GM19240 (cell line): ENCODE results near the gene GPR137C.
"Not testable (repeated sequence)": the region's sequence is repeated elsewhere in the genome, so short reads cannot be mapped to it uniquely, and the experiment has no call there.

Experiments used
- DNase-seq: peaks from one replicate; pipeline ENCODE4 v3.0.0; 2011; ENCODE audit warnings: low spot score; ENCODE audit not compliant: insufficient read length

Gene GPR137C

DNA sequence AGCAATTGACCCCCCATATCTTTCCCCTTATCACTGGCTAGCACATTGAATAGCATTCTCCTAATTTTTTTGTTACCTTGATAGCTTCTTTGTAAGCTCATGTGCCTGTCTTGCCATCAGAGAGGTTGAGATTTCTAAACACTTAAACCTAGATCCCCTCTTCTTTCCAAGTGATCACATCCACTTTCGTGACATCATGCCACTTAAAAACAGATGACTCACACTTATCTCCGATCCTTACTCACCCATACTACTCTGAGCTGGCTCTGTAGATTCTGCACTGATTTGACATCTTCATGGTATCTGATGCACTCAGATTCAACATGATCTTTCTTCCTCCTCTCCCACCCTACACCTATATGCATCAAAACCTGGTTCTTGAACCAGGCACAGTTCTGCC lies 10.5 kb downstream of the GPR137C start:
- DNase-seq: no peak

DNA sequence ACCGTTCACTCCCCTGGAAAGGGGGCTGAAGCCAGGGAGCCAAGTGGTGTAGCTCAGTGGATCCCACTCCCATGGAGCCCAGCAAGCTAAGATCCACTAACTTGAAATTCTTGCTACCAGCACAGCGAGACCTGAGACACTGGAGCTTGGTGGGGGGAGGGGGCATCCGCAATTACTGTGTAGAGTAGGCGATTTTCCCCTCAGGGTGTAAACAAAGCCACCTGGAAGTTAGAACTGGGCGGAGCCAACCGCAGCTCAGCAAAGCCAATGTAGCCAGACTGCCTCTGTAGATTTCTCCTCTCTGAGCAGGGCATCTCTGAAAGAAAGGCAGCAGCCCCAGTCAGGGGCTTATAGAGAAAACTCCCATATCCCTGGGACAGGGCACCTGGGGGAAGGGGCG lies 15.8 kb downstream of the GPR137C start:
- DNase-seq: not testable (repeated sequence)

DNA sequence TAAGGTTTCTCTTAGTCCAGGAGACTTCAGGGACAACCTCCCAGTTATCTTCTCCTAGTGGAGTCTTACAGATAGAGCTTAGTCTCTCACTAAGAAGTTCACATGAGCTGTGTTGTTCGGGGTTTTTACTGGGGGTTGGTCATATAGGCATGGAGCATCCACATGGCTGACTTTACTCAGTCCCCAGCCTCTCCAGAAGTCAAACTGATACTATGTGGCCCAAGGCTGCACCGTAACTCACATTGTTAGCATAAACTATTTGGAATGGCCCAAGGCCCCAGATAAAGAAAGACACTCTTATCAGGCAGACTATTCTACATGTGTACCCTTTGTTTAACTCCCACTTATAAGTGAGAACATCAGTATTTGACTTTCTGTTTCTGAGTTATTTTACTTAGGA lies 23.2 kb downstream of the GPR137C start:
- DNase-seq: no peak

DNA sequence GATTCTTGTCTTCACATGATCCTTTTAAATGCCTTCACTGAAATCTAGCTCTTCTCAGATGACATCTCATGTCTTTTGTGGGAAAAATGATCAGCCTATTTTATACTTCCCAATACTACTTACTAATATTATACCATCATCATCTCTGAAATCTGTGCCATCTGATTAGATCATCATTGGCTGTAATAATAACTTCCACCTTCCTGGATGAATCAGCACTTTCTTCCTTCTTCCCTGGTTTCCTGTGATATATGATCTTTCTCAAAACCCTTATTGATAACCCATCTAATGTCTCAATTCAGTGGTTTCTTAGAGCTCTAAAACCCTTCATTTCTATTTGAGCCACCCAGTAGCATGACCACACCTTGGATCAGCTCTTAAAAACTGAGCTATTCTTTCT lies 30.9 kb downstream of the GPR137C start:
- no peak for DNase-seq

DNA sequence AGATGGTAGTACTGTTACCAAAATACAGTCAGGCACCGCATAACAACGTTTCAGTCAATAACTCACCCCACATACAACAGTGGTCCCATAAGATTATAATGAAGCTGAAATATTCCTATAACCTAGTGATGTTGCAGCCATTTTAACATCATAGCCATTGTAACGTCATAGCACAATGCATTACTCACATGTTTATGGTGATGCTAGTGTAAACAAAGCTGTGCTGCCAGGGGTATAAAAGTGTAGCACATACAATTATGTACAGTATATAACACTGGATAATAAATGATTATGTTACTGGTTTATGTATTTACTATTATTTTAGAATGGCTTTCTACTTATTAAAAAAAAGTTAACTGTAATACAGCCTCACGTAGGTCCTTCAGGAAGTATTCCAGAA lies 37.0 kb downstream of the GPR137C start:
- DNase-seq: no peak

DNA sequence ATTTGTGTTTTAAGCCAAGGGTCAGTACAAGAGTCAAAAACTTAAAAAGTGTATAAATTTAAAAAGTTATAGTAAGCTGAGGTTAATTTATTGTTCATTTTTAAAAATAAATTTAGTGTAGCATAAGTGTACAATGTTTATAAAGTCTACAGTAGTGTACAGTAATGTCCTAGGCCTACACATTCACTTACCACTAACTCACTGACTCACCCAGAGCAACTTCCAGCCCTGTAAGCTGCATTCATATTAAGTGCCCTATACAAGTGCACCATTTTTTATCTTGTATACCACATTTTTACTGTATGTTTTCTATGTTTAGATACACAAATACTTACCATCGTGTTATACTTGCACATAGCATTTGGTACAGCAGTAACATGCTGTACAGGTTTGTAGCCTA lies 37.7 kb downstream of the GPR137C start:
- DNase-seq: no peak

DNA sequence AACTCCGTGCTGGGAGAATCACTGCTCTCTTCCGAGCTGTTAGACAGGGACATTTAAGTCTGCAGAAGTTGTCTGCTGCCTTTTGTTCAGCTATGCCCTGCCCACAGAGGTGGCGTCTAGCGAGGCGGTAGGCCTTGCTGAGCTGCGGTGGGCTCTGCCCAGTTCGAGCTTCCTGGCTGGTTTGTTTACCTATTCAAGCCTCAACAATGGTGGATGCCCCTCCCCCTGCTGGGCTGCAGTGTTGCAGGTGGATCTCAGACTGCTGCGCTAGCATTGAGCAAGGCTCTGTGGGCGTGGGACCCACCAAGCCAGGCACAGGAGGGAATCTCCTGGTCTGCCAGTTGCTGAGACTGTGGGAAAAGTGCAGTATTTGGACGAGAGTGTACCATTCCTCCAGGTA lies 43.7 kb downstream of the GPR137C start:
- DNase-seq: no peak

DNA sequence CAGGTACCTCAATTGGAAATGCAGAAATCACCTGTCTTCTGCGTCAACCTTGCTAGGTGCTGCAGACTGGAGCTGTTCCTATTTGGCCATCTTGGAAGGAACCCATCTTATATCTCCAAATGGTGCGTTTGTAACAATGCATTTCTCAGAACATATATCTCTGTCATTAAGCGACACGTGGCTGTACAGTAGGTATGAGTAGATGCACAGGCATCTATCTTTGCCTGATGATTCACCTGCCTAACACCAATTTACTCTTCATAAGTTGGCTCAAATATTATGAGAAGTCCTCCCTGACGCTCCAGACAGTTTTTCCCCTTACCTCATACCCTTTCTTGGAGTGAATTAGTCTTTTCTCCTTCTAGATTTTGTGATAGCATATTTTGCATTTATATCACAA lies 44.2 kb downstream of the GPR137C start:
- no peak for DNase-seq

DNA sequence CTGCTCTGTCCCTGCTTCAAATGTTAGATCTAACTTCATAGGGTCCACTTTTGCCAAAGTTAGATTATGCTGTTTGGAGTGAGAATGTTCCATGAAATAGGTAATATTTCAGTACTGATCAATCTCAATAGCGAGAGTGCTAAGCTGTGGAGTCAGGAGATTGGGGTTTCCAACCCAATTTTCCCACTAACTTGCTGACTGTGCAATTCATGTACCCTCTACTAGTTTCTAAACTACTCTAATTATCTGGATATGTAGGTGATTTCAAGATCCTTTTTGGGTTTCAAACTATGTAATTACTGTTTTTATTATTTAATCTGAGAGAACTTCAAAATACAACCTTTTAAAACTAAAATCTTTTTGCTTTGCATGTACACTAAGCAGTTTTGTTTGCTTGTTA lies 45.9 kb downstream of the GPR137C start:
- no peak for DNase-seq

DNA sequence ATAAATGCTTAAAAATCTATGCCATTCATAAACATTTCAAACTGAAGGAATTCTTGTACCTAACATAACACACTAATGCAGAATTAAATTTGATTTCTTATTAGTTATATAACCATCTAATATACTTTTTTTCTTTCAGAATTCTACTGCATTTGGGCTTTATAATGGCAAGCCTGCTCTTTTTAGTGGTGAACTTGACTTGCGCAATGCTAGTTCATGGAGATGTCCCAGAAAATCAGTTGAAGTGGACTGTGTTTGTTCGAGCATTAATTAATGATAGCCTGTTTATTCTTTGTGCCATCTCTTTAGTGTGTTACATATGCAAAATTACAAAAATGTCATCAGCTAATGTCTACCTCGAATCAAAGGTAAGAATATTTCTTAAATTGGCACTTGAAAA lies 47.3 kb downstream of the GPR137C start:
- no peak for DNase-seq

DNA sequence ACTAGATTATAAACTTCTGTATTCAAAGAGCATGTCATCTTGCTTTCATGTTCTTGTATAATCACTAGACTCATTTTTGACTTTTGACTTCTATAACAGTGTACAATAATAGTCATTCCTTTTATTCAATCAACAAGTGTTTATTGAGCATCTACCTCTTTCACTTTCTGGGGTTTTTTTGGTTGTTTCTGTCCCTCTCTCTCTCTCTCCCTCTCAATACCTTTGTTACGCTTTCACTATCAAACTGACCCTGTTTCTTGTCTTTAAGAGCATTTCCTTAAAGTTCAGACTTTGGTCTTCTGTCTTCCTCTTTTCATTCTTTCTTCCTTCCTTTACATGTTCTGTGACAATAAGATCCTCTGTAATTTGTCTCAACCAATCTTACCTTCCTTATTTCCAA lies 49.5 kb downstream of the GPR137C start:
- no peak for DNase-seq

DNA sequence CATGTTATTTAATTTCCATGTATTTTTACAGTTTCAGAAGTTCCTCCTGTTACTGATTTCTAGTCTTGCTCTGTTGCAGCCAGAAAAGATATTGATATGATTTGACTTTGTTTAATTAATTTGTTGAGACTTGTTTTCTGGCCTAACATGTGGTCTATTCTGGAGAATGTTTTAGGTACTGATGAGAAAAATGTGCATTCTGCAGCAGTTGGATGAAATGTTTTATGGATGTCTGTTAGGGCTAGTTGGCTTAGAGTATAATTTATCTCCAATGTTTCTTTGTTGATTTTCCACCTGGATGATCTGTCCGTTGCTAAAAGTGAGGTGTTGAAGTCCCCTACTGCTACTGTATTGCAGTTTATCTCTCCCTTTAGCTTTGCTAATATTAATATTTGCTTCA lies 54.4 kb downstream of the GPR137C start:
- no peak for DNase-seq

DNA sequence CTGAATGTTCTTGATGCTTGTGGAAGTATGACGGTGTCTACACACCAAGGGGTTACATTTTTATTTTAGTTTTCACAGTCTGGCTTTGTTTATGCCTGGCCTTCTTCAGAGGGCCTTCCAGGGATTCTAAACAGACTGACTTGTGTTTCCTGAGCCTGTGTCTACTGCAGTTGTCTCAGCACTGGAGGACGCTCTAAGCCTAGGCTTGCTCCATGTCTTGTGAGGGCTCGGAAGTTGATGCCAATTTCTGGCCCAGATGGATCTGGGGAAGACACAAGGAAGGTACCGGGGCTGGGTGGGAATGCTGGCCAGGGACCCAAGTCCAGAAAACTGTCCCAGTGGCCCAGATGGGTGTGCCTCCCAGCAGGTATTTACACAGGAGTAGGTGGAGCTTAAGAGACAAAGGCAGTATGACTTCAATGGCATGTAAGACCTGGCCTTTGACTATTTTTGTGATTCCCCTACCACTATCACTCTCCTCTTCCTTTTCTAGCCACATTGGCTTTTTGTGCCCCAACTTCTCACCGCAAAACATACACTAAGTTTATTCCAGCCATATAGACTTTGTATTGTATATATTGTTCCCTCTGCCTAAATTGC lies 56.9 kb downstream of the GPR137C start:
- no peak for DNase-seq

DNA sequence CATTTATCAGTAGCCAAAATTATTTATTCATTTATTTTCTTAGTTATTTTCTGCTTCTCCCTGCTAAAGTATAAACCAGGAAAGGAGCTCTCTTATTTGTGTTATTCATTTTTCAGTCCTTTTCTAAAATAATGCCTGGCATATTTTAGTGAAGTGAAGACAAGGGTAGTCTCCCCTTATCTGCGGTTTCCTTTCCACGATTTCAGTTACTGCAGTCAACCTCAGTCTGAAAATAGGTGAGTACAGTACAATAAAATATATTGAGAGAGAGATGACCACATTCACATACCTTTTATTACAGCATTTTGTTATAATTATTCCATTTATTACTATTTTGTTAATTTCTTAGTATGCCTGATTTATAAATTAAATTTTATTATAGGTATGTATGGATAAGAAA lies 57.6 kb downstream of the GPR137C start:
- DNase-seq: no peak

DNA sequence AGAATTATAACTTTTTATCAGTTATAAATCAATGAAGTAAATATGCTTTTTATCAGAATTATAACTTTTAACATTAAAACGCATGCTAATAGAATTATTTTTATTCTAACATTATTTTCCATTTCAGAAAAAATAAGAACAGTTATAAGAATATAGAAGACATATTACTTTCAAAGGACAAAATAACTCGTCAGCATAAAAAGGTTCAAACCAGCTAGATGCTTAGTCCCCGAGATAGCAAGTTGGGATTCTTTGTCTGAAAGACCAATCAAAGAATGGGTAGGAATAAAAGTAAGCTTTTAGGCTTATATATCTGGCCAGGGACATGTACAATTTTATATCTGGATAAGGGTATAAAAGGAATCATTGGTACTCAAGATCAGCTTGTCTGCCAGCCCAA lies 66.0 kb downstream of the GPR137C start:
- no peak for DNase-seq

DNA sequence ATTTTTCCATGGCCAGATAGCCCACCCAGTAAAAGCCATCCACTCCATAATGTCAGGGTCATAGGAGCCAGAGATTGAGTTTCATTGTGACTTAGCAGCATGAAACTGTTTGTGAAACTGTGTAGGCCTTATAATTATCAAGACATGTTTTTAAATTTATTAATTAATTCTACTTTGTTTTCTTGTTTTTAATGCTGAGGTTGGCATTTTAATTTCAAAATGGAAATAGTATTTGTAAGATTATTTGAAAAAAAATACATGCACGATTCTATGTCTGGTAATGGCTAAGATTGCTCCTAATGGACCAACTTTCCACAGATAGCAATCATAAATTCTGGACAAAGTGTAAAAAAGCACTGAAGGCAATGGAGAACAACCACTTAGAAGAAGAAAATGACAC lies 67.1 kb downstream of the GPR137C start:
- DNase-seq: no peak

DNA sequence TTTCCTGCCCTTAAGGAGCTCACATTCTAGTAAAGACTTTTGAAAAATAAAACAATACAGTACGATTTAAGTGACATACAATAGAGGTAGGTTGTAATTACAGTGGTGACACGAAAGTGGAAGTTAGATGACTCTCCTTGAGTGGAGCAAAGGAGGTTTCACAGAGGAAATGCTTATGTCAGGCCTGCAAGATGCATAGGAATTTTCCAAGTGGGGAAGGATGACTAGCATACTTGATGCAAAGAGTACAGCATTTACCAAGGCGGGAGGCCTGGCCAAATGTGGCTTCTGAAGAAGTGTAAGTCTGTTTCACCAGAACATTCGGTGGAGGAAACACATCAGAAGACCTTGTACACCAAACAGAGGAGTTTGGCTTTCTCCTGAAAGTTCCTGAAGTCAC lies 87.5 kb downstream of the GPR137C start:
- DNase-seq: no peak

DNA sequence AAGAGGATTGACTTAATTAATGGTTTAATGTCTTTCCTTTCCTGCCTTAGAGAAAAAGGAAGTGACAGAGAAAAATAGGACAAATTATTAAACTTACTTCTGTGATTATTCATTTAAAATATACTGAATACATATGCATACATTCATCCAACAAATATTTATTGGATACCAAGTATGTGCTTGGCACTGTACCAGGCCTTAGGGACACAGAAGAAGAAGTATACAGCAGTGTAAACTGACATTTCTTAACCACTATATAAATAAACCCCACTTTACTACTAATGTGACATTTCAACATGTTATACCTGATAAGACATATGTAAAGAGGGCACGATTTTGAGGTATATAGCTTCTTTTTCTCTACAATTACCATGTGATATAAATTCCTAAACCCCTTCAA lies 89.1 kb downstream of the GPR137C start:
- no peak for DNase-seq

DNA sequence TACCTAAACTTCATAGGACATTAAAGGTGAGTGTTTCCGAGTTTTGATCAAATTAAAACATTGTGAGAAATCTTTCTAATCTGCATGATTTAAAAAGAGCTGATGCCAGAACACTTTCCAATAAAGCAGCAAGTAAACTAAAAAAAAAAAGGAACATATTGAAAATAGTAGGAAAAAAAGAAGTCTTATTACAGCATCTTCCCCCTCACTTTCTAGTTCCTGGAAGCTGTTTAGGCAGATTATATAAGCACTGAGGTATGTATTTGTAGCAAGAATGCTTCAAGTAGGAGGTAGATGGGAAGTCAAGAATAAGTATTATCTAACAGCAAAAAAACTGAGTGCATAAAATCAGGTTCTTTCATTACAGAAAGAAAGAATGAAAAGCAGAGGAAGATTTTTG lies 96.9 kb downstream of the GPR137C start:
- no peak for DNase-seq

DNA sequence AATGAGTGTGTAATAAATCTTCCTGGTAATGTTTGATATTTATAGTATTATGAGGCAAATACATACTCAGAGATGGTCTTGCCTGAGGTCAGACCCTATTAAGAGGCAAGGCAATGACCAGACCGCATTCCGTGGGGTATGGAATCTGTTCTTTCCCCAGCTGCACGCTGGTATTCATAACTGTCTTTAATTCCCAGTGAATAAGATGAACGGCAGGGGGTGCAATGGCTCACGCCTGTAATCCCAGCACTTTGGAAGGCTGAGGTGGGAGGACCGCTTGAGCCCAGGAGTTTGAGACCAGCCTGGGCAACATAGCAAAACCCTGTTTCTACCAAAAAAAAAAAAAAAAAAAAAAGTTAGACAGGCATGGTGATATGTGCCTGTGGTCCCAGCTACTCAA lies 98.1 kb downstream of the GPR137C start:
- DNase-seq: no peak

DNA sequence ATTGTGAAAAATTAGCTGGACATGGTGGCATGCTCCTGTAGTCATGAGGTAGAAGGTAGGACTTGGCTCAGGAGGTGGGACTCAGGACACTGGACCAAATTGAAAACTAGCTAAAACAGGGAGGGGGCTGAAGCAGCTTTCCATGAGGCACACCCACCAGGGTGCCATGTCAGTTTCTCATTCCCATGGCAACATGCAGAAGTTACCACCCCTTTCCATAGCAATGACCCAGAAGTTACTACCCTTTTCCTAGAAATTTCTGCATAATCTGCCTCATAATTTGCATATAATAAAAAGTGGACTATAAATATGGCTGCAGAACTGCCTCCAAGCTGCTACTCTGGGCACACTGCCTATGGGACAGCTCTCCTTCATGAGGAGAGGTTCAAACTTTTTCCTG lies 104.3 kb downstream of the GPR137C start:
- no peak for DNase-seq

DNA sequence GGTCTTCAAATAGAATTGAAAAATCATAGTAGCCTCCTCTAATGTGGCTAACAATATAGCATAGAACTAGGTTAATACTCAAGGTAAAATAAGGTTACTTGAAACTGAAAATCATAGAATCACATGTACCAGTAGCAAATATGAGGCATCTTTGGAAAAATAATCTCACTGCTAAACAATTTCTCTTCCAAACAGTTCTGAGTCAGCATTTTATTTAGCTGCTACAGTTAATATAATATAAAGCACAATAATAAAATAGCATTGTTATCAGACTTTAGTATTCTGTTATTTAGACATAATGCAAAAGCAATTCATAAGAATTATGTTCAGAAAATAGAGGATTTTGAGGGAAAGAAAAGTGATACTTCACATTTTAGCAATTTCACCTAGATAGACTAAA lies 107.7 kb downstream of the GPR137C start:
- no peak for DNase-seq

DNA sequence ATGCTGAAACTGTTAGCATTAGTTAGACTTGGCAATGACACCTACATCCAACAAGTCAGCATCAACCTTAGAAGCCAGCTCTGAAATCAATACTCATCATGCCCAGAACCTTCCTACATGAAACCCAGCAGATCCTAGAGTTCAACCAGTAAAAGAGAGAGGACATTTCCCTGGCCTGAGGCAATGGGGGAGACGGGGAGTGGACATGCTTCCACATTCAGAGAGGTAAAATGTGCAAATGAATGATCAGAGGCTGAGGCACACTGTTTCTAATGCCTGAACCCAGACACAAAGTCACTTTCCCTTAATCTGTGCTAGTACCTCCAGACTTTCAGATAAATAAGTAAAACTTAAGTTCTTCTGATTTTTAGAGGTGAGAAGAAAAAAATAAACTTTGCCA lies 108.2 kb downstream of the GPR137C start:
- DNase-seq: no peak

DNA sequence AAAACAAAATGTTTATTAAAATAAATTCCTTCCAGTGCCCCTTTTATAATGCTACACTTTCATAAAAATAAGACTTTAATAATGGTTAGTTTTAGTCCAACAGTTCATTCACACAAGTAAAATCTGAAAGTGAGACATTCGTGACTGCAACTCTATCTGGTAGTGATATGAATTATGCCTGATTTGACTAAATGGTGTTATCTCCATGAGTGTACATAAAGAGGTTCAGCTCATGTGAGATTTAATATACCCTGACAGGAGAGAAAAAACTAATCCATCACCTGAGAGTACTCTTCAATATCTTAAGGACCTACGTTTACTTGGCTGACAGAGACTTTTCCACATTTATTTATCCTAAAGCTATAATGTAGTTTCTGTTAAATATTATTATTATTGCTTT lies 108.7 kb downstream of the GPR137C start:
- no peak for DNase-seq
